HG03175 (cell line): ENCODE results near the gene STAM.

ENCODE experiments used
- ATAC-seq: cut with Tn5 transposase; IDR thresholded peaks from one replicate; pipeline ENCODE4 v1.9.1; 2021; ENCODE audit warnings: mild to moderate bottlenecking, moderate library complexity; ENCODE audit not compliant: unreplicated experiment

The STAM gene

GRCh38 chr10:17673471-17674061 is 29.6 kb downstream of the STAM start:
- no peak for ATAC-seq

- ATAC-seq, result no peak
These were observed 30.6 kb downstream of the STAM start for GRCh38 chr10:17674566-17674965.

- ATAC-seq, result no peak
These were observed 31.7 kb downstream of the STAM start for GRCh38 chr10:17675638-17676037.

GRCh38 chr10:17676919-17677318 is 33.0 kb downstream of the STAM start:
- no peak for ATAC-seq

- ATAC-seq, result no peak
These were observed 38.4 kb downstream of the STAM start for GRCh38 chr10:17682236-17682946.

GRCh38 chr10:17683541-17683940 is 39.6 kb downstream of the STAM start:
- ATAC-seq, result no peak

GRCh38 chr10:17684537-17684936 is 40.6 kb downstream of the STAM start:
- ATAC-seq, result peak; percentile 69

GRCh38 chr10:17685233-17685840 is 41.4 kb downstream of the STAM start:
- no peak for ATAC-seq

GRCh38 chr10:17687117-17687831 is 43.3 kb downstream of the STAM start:
- no peak for ATAC-seq

GRCh38 chr10:17689137-17689536 is 45.2 kb downstream of the STAM start:
- no peak for ATAC-seq

- no peak for ATAC-seq
These were observed 49.1 kb downstream of the STAM start for GRCh38 chr10:17693009-17693408.

- no peak for ATAC-seq
These were observed 54.7 kb downstream of the STAM start for GRCh38 chr10:17698696-17699095.

- ATAC-seq, result no peak
These were observed 57.4 kb downstream of the STAM start for GRCh38 chr10:17701301-17701700.

GRCh38 chr10:17703706-17704105 is 59.8 kb downstream of the STAM start:
- ATAC-seq, result no peak

GRCh38 chr10:17708821-17709220 is 64.9 kb downstream of the STAM start:
- no peak for ATAC-seq

- ATAC-seq, result no peak
These were observed 65.5 kb downstream of the STAM start for GRCh38 chr10:17709492-17709891.

GRCh38 chr10:17710181-17710580 is 66.2 kb downstream of the STAM start:
- ATAC-seq, result no peak

- ATAC-seq, result no peak
These were observed 68.1 kb downstream of the STAM start for GRCh38 chr10:17712053-17712452.

- no peak for ATAC-seq
These were observed 68.9 kb downstream of the STAM start for GRCh38 chr10:17712717-17713471.

GRCh38 chr10:17713758-17714157 is 69.8 kb downstream of the STAM start:
- ATAC-seq, result no peak

- no peak for ATAC-seq
These were observed 72.2 kb downstream of the STAM start for GRCh38 chr10:17716161-17716560.
